CD4-positive, alpha-beta T cell treated with Interleukin-17A for 1 hour (primary cell): ENCODE data around the gene ERVH48-1.
"Not testable (repeated sequence)": the region's sequence is repeated elsewhere in the genome, so short reads cannot be mapped to it uniquely, and the experiment has no call there.

Source experiments
- DNase-seq: peaks from one replicate; pipeline ENCODE4 v3.0.0-alpha.2; 2020

Gene ERVH48-1

DNA sequence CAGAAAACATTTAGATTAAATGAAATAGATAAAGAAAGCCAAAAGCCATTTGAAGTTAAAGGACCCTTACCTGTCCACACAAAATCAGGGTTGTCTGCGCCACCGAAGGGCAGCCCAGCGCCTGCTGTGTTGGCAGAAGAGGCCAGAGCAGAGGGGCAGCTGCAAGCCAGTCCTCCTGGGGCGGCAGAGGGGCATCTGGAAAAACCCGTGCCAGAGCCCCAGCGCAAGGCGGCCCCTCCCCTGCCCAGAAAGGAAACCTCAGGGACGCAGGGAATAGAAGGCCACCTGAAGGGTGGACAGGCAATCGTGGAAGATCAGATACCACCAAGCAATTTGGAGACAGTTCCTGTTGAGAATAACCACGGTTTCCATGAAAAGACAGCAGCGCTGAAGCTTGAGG is 21.6 kb downstream of the ERVH48-1 start:
- no peak for DNase-seq

DNA sequence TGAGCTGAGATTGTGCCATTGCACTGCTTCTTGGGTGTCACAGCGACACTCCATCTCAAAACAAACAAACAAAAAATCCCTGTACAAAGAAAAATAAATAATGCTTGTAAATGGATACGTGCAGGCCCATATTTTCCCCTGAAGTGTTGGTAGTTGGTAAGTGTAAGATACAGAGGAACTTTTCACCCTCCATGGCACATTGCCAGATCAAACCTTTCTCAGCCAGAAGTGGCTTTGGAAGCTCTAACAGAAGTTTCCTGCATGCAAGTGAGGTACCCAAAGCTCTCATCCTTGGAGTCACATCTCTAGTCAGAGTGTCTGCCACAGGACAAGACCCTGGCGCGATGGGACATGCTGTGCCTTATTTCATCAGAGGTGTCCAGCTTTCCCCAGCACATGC is 25.0 kb downstream of the ERVH48-1 start:
- DNase-seq = no peak

DNA sequence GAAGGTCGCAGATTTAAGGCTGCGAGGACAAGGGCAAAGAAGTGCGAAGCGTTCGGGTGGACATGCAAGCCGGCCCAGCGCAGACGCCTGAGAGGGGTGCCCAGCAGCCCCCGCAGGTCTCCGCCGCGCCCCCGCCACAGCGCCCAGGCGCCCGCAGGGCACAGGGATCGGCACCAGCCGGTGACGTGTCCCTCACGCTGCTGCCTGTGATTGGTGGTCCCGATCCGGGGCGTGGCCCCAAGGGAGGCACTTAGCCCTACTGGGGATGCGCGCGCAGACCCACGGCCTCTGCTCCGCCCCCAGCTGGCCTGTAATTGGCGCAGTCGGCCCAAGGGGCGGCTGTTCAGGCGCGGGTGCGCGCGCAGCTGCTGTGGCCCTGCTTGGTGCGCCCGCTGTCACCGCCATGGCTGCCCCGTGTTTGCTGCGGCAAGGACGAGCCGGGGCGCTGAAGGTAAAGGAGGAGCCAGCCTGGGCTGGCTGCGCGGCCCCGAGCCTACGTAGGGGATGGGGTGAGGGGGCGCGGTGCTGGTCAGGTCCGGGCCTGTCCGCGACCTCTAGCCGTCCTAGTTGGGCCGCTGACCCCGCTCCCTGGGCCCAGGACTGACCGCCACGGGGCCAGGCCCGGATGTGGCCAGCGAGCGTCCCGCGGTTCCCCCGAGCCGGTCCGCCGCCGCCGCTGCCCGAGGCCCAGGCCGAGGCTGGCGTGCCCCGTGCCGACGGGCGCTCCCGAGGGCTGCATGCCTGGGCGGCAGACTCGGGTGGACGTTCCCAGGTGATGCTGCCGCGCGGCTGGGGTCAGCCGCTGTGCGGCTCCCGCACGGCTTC is 32.3 kb downstream of the ERVH48-1 start, which contains the start of gene NDUFV3:
Gene NDUFV3, plus strand, starts transcription at position 379 of the 825 bp plus-strand sequence. Its CDS starts 25 bp downstream, at position 404.
- peak; percentile 100 for DNase-seq

DNA sequence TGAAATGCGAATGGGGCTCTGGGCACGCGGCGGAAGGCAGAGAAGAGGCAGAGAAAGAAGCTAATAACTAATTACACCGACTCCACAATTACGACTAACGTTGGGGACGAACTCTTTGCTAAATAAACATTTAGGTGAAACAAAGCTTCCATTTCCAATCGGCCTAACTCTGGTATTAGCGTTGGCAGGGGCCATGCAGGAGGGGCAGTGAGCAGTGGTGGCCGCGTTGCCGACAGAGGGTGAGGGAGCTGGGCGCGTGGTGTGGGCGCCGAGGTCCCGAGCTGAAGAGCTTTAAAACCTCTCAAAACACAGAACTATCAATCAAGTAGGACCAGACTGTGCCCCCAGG is 32.9 kb downstream of the ERVH48-1 start:
- DNase-seq = no peak

DNA sequence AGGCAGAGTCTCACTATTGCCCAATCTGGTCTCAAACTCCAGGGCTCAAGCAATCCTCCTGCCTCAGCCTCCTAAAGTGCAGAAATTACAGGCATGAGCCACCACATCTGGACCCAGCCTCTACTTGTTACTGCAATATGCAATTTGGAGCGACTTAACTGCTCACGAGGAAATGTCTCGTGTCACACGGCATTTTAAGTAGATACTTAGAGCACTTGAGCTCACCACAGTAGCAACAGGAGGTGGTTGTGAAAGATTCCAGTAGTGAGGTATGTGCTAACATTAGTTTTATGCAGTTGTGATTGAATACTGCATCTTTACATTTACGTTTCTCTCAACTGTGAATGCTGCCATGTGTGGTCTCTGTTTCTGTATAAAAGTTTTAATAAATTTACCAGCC is 38.1 kb downstream of the ERVH48-1 start:
- no peak for DNase-seq

DNA sequence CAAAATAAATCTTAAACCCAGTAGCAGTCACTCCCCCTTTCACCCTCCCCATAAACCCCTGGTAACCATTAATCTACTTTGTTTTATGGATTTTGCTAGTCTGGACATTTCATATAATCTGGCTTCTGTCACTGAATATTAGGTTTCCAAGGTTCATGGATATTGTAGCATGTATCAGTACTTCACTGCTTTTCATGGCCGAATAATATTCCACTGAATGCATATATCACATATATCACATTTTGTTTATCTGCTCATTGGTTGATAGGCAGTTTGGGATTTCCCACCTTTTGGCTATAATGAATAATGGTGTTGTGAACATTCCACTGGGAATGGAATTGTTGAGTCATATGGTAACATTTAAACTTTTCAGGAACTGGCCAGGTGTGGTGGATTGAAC is 41.5 kb downstream of the ERVH48-1 start:
- DNase-seq = no peak

DNA sequence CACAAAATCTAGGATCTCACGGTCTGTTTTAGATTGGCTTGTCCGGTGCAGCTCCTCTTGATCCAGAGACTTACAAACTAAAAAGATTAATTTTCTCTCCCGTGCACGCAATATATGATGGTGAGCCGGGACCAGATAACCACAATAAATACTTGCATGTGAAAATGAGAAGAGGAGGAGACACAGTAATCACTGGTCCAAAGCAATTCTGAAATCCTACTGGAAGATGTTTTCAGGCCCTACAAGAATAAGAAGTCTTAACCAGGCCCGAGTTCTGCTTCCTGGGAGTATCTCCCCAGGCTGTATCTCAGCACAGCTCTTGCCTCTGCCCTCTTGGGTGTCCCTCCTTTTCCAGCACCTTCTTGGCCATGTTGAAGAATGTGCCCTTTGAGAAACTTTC is 45.1 kb downstream of the ERVH48-1 start:
- DNase-seq = peak; percentile 2

DNA sequence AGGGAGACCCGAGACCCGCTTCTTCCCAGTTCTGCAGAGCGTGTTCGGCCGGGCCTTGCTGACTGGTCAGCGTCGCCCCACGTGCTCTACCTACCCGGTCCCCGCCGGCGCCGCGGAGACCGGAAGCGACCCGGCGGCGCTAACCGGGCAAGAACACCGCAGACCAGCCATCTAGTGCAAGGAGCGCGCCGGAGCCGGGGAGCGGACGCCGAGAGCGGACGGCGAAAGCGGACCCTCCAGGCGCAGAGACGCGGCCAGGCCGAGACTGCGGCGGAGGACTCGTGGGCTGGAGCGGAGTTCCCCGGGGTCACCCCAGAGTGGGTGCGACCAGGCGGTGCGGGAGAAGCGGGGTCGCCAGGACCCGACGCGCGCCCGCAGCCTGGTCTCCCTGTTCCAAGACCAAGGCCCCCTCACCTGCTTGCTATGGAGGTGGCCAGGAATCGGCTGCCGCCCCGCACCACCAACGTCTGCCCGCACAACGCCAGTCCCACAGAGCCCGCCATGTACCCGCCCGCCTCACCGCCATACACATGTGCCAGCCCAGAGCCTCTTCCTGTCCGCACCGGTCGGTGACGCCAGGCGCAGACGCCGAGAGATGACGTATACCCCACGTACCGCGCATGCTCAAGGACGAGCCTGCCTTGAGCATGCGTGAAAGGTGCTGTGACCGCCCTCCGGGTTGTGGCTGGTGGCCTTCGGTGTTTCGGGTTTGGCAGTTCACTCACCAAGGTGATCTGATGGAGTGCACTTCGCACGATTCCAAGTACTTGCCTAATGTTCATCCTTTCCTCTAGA is 46.2 kb downstream of the ERVH48-1 start, which contains the start of gene WDR4:
Gene WDR4, minus strand, starts transcription at position 547 of the 795 bp plus-strand sequence. Its CDS starts 44 bp downstream, at position 503.
- DNase-seq = peak; percentile 99

DNA sequence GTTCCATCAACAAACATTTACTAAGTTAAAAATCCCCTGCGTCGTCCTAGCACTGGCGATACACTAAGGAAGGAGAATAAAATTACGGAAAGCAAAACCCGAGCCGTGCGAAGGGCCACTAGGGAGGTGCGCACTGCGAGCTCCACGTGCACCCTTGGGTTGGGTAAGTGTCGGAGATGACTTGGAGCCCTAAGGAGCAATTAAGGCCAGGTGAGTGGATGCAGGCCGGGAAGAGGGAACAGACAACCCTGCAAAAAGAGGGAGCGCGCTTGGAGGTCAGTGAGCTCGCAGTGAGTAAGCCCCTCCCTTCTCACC is 46.8 kb downstream of the ERVH48-1 start:
- no peak for DNase-seq

DNA sequence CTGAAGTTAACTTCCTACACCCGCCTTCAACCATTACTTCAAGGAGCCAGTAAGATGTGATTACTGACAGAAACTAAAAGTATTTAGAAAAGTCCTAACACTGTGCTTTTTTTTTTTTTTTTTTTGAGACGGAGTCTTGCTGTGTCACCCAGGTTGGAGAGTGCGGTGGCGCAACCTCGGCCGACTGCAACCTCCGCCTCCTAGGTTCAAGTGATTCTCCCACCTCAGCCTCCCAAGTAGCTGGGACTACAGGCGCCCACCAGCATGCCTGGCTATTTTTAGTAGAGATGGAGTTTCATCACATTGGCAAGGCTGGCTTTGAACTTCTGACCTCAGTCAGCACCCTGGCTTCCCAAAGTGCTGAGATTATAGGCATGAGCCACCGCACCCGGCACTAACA is 49.6 kb downstream of the ERVH48-1 start:
- not testable (repeated sequence) for DNase-seq

DNA sequence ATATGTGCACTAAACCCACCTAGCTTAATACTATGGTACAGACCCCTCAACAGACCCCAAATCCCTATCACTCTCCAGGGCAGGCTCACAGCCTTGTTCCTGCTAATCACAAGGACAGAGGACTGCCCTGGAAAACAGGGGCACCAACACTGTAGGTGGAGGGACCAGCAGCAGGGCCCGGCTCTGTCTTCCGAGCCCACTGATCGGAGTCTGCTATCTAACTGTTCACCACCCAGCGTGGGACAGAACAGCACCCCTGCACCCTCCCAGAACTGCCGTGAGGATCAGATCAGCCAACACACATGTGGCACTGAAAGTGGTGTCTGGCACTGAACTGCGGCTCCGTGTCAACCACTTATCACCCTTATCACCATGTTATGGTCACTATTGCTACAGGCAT is 52.3 kb downstream of the ERVH48-1 start:
- DNase-seq = no peak

DNA sequence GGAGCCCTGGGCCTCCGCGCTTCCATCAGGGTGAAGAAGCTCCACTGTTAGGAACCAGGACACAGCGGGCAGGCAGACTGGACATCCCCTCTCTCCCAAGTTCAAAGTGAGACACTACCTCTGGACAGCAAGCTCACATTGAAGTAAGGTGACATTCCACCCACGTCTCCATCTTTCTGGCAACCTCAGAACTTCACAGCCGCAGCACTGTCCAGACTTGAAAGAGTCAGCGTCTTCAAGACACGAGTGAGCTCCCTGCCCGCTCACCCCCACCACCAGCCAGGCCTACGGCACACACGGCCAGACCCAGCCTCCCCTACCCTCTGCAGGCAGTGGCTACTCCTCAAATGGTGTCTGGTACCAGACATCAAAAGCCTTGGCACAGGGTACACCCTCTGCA is 57.2 kb downstream of the ERVH48-1 start:
- no peak for DNase-seq
